HG03060 (cell line): Measurements from ENCODE around the gene CASK.
"Not testable (repeated sequence)": the region's sequence is repeated elsewhere in the genome, so short reads cannot be mapped to it uniquely, and the experiment has no call there.

Experiments
- ATAC-seq: cut with Tn5 transposase; IDR thresholded peaks from one replicate; pipeline ENCODE4 v1.9.1; 2021; ENCODE audit warnings: low read depth, moderate number of reproducible peaks; ENCODE audit not compliant: unreplicated experiment

The CASK gene

GRCh38 chrX:41703574-41704029 is 219.8 kb downstream of the CASK start:
- no peak for ATAC-seq

- ATAC-seq: no peak
These were observed 227.9 kb downstream of the CASK start for GRCh38 chrX:41695426-41695825.

GRCh38 chrX:41693024-41693423 is 230.3 kb downstream of the CASK start:
- no peak for ATAC-seq

GRCh38 chrX:41692162-41692749 is 231.1 kb downstream of the CASK start:
- no peak for ATAC-seq

GRCh38 chrX:41689711-41690110 is 233.6 kb downstream of the CASK start:
- no peak for ATAC-seq

- ATAC-seq: no peak
These were observed 234.5 kb downstream of the CASK start, which contains the start of gene GPR34 for GRCh38 chrX:41688835-41689234. Gene GPR34 (plus strand): TSS chrX:41688973. CDS start chrX:41695634, 6,661 bp downstream.

- ATAC-seq: no peak
These were observed 235.2 kb downstream of the CASK start for GRCh38 chrX:41688156-41688555.

GRCh38 chrX:41686788-41687187 is 236.6 kb downstream of the CASK start:
- no peak for ATAC-seq

GRCh38 chrX:41684940-41685339 is 238.4 kb downstream of the CASK start:
- ATAC-seq: no peak

GRCh38 chrX:41684138-41684537 is 239.2 kb downstream of the CASK start:
- ATAC-seq: no peak

GRCh38 chrX:41677183-41678060 is 245.9 kb downstream of the CASK start:
- no peak for ATAC-seq

GRCh38 chrX:41676361-41676760 is 247.0 kb downstream of the CASK start:
- ATAC-seq: not testable (repeated sequence)

GRCh38 chrX:41672643-41673042 is 250.7 kb downstream of the CASK start:
- no peak for ATAC-seq

- no peak for ATAC-seq
These were observed 252.3 kb downstream of the CASK start for GRCh38 chrX:41671082-41671481.

GRCh38 chrX:41670112-41670511 is 253.2 kb downstream of the CASK start:
- no peak for ATAC-seq

GRCh38 chrX:41667631-41668030 is 255.7 kb downstream of the CASK start:
- ATAC-seq: no peak

GRCh38 chrX:41666251-41666650 is 257.1 kb downstream of the CASK start:
- ATAC-seq: no peak

- ATAC-seq: no peak
These were observed 257.7 kb downstream of the CASK start for GRCh38 chrX:41665686-41666085.

GRCh38 chrX:41664908-41665307 is 258.4 kb downstream of the CASK start:
- ATAC-seq: no peak

- peak; percentile 52 for ATAC-seq
These were observed 258.9 kb downstream of the CASK start for GRCh38 chrX:41664375-41664901.

GRCh38 chrX:41661366-41662095 is 261.8 kb downstream of the CASK start:
- ATAC-seq: no peak
